NB4 (cell line): ENCODE data around the gene RNF113A.

Source experiments
- TF ChIP-seq, protein P1 (sequence below): IDR thresholded peaks from one replicate; pipeline ENCODE4 v1.5.1; 2012; ENCODE audit warnings: low read depth, low read length
- TF ChIP-seq, protein P2 (sequence below): IDR thresholded peaks from 2 replicates; pipeline ENCODE4 v1.6.1; 2011; ENCODE audit warnings: low read depth, low read length

- TF ChIP-seq, protein P1, sequence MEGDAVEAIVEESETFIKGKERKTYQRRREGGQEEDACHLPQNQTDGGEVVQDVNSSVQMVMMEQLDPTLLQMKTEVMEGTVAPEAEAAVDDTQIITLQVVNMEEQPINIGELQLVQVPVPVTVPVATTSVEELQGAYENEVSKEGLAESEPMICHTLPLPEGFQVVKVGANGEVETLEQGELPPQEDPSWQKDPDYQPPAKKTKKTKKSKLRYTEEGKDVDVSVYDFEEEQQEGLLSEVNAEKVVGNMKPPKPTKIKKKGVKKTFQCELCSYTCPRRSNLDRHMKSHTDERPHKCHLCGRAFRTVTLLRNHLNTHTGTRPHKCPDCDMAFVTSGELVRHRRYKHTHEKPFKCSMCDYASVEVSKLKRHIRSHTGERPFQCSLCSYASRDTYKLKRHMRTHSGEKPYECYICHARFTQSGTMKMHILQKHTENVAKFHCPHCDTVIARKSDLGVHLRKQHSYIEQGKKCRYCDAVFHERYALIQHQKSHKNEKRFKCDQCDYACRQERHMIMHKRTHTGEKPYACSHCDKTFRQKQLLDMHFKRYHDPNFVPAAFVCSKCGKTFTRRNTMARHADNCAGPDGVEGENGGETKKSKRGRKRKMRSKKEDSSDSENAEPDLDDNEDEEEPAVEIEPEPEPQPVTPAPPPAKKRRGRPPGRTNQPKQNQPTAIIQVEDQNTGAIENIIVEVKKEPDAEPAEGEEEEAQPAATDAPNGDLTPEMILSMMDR = no peak
- TF ChIP-seq, protein P2, sequence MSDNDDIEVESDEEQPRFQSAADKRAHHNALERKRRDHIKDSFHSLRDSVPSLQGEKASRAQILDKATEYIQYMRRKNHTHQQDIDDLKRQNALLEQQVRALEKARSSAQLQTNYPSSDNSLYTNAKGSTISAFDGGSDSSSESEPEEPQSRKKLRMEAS = no peak
Observed at GRCh38 chrX:119895843-119896326, 24.4 kb upstream of the RNF113A start, which contains the start of gene AKAP14.
